ENCODE results near the gene MYDGF. TPM values are rescaled to one million over a fixed set of nuclear protein-coding genes. Genes with fewer than 3 reads are reported as not detected.

The MYDGF gene
- total and polyA plus RNA-seq, 9 of the 15 experiments (the other 6 are each of a cell fraction or from before 2014, with no cell fraction given), result 4.2 to 141 (median 82.1) TPM

GRCh38 chr19:4638317-4638716, 31.8 kb downstream of the MYDGF start (continued):
- TF ChIP-seq ZNF75A (CRISPR knock-in tag; IDR thresholded peaks at IDR 0.05) (no peak), ZNF77 (CRISPR knock-in tag; IDR thresholded peaks at IDR 0.05) (no peak), RBFOX2 (IDR thresholded peaks at IDR 0.05; ENCODE audit: low read depth, low read length) (peak; percentile 28; the same call in 1 of the 2 replicates), CREM (IDR thresholded peaks at IDR 0.05; ENCODE audit: low read depth) (no peak), EGR1 (conservative IDR thresholded peaks at IDR 0.05) (no peak), SUPT5H (IDR thresholded peaks at IDR 0.05) (no peak), TAF1 (IDR thresholded peaks at IDR 0.05; ENCODE audit: control insufficient read depth, extremely low read depth, insufficient read depth, low read length, severe bottlenecking) (peak; percentile 10), CTCF (IDR thresholded peaks at IDR 0.05 in 2 of 3, conservative IDR thresholded peaks at IDR 0.05 in 1 of 3; ENCODE audit: insufficient read depth in 2 of 3, low read depth in 1 of 3, low read length in 3 of 3) (no peak), ZBTB49 (CRISPR knock-in tag; IDR thresholded peaks at IDR 0.05; ENCODE audit: borderline replicate concordance) (no peak), EWSR1 (IDR thresholded peaks at IDR 0.05; ENCODE audit: borderline replicate concordance, low read depth, partially characterized antibody) (no peak), PYGO2 (tag; IDR thresholded peaks at IDR 0.05) (no peak), TAL1 (IDR thresholded peaks at IDR 0.05) (no peak), ID3 (CRISPR knock-in tag; IDR thresholded peaks at IDR 0.05) (no peak), ID3 (tag; IDR thresholded peaks at IDR 0.05) (no peak), HDAC6 (IDR thresholded peaks at IDR 0.05; ENCODE audit: low read depth, low read length) (no peak), XRCC5 (IDR thresholded peaks at IDR 0.05; ENCODE audit: low read depth, low read length) (no peak), ZNF124 (CRISPR knock-in tag; IDR thresholded peaks at IDR 0.05) (no peak), ZNF232 (CRISPR knock-in tag; IDR thresholded peaks at IDR 0.05) (no peak), KDM4B (IDR thresholded peaks at IDR 0.05; ENCODE audit: borderline replicate concordance in 2 of 2, low read depth in 1 of 2) (no peak; a peak in 1 of 4 replicates), KLF1 (tag; IDR thresholded peaks at IDR 0.05) (no peak), GABPB1 (CRISPR knock-in tag; IDR thresholded peaks at IDR 0.05) (no peak), FOXA3 (CRISPR knock-in tag; conservative IDR thresholded peaks at IDR 0.05 in 1 of 2, IDR thresholded peaks at IDR 0.05 in 1 of 2) (0 out of 4 replicates have a peak, but pooled peaks of 1 of the 2 experiments have one; percentile 5), TSC22D4 (tag; IDR thresholded peaks at IDR 0.05) (no peak), TEAD4 (IDR thresholded peaks at IDR 0.05; ENCODE audit: low read length) (no peak), TEAD4 (CRISPR knock-in tag; IDR thresholded peaks at IDR 0.05; ENCODE audit: borderline replicate concordance) (no peak), DDX20 (tag; IDR thresholded peaks at IDR 0.05; ENCODE audit: low read depth) (no peak)

Data from K562 (cell line).